Activated CD4-positive, alpha-beta T cell treated with anti-CD3 and anti-CD28 coated beads, Interleukin-2, amount 50 U/mL, for 48 hours (primary cell): ENCODE measurements around the gene GMEB2.
"Not testable (repeated sequence)": the region's sequence is repeated elsewhere in the genome, so short reads cannot be mapped to it uniquely, and the experiment has no call there.

Experiments
- DNase-seq, 2 experiments: peaks; one replicate each; pipeline ENCODE4 v3.0.0-alpha.2; 2020

GMEB2 gene

DNA sequence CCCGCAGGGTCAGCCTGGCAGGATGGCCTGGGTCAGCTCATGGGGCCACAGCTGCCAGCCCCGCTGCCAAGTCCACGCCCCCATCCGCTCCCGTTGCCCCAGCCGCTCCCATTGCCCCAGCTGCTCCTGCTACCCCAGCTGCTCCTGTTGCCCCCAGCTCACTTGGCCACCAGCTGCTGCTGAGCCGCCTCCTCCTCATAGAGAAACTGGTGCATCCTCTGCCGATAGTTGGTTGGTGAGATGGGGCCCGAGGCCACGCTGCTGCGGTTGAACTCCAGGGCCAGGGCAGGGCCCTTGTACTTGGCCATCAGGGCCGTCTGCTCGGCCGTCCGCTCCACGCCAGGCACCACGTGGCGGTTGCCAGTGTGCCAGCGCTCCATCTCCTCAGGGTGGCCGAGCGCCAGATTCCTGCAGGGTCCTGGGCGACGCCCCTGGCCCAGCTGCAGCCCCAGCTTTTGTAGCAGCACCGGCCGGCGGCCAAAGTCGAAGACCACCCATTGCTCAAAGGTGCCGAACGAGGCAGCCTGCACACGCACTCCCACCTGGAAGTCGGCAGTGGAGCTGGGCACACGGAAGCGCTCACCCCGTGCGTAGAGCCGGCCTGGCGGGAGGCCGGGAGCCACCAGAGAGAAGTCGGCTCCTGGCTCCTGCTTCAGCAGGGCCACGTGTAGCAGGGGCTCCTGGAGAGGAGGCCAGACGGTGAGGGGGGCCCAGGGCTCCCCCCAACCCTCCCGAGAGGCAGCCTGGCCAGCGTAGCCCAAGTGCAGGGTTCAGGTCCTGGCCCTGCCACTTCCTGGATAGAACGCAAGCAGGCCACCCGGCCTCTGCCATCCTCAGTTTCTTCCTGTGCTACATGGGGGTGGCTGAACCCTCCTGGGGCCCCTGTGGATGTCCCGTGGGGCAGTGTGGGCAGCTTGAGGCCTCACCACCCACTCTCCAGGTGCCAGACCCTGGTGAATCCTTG lies 57.6 kb downstream of the GMEB2 start:
- DNase-seq, result no peak

DNA sequence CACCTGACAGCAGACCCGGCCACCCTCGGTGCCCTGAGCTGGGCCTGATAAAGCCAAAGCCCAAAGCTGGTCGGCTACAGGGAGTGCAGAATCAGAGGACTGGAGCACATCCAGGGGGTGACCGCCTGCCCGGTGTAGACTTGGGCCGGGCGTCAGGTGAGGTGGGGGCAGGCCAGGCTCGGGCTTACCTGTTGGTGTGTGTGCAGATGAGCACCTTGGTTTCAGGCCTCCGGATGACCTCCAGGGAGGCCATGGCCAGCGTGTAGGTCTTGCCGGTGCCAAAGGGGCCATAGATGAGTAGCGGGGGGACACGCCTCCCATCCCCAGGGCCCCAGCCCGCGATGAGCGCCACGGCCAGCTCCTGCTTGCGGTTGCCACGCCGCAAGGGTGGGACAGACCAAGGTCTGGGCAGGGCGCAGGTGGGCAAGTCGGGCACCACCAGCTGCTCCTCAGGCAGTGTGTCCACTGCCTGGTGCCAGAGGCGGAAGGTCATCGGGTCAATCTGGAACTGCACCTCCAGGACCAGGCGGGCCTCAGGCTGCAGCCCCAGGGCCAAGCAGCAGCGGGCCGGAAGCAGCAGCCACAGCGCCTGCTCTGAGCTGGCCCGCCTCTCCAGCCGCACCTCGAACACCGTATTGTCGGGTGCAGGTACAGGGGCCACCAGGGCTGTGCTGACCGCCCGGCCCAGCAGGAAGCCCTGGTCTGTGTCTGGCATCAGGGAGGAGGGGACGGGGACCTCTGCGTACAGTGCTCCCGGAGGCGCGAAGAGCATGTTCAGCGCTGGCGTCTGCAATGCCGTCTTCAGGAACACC lies 58.5 kb downstream of the GMEB2 start:
- no peak for DNase-seq

DNA sequence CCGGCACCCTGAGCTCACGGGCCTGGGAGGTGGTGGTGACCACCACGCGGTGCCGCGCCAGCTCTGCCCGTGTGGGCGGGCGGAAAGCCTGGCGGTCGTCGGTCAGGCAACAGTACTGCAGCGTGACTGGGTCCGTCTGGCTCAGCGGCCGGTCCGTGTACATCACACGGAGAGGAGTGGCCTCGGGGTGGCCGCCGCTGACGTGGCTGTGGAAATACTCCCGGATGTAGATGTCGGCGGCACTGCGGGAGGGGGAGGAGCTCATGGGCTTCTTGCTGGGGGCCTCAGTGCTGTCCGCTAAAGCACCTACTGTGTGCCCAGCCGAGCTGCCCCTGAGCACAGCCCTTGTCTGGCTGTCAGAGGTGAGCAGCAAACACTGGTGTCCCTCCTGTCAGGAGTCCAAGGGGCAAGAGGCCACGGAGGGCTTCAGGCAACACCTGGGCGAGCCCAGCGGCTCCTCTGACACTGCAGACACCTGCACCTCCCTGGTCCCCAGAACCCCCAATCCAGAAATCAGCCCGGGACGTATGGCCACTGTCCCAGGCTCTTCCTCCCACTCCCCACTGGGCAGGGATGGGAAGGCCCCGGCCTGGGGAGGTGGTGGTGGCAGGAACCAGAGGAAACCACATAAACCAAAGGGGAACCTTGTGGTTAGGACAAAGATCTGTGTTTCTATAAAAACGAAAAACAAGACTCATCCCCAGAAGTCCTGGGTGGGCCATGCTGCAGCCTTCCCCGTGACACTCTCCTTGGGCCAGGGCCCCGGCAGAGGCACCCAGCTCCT lies 59.3 kb downstream of the GMEB2 start:
- peak; percentile 61 to 68 for DNase-seq

DNA sequence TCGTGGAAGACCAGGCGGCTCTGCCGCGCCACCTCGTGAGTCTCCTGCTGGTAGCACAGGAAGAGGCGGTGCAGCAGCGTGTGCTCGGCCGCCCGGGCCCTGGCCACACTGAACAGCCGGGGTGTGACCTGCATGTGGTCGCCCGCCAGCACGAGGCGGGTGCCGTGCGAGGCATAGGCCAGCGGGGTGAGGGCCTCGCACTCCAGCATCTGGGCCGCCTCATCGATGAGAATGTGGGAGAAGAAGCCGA lies 59.8 kb downstream of the GMEB2 start:
- no peak for DNase-seq

DNA sequence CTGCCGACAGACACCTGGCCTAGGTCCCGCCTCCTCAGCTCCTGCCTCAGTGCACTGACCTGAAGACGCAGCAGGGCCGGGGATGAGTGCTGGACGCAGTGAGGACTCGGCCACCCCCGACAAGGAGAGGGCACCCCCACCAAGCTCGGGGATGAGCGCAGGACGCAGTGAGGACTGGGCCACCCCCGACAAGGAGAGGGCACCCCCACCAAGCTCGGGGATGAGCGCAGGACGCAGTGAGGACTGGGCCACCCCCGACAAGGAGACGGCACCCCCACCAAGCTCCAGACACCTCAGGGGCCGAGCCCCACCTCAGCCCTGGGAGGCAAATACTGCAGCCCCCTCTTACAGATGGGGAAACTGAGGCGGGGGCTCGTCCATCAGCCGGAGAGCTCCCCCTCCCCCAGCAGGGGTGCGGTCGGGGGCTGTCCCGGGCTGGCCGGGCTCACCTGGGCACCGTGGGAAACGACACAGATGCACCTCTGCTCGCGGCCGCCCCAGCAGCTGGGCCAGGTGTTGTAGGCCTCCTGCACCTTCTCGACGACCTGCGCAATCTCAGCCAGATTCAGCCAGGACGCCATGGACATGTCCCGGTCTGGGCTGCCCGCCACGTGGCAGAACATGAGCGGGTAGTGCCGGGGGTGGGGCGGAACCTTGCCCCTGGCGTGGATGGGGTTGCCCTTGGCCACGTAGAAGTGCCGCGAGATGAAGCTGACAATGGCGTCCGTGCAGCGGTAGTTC lies 60.3 kb downstream of the GMEB2 start:
- DNase-seq, result no peak

DNA sequence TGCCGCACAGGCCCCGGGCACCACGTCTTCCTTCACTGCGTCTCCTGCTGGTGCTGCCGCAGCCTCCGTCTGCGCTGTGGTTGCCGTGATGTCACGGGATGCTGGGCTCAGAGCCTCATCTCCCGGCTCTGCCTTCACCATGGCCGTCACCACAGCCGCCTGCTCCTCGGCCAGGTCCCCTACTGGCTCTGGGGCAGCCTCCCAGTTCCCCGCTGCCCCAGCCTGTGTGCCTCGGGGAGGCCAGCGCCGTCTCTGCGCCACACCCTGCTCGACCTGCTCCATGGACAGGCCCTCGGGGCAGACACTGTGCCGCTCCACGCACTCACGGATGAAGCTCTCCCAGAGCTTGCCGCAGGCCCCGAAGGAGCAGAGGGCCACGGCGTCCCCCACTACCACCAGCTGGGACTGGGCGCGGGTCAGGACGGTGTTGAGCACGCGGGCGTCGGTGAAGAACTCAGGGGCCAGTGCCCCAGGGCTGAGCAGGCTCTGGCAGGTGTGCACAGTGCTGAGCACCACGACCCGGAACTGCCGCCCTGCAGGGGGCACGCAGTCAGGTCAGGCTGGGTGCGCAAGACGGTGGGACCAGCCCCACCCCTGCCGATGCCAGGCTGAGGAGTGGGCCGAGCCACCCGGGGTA lies 61.1 kb downstream of the GMEB2 start:
- DNase-seq, result no peak

DNA sequence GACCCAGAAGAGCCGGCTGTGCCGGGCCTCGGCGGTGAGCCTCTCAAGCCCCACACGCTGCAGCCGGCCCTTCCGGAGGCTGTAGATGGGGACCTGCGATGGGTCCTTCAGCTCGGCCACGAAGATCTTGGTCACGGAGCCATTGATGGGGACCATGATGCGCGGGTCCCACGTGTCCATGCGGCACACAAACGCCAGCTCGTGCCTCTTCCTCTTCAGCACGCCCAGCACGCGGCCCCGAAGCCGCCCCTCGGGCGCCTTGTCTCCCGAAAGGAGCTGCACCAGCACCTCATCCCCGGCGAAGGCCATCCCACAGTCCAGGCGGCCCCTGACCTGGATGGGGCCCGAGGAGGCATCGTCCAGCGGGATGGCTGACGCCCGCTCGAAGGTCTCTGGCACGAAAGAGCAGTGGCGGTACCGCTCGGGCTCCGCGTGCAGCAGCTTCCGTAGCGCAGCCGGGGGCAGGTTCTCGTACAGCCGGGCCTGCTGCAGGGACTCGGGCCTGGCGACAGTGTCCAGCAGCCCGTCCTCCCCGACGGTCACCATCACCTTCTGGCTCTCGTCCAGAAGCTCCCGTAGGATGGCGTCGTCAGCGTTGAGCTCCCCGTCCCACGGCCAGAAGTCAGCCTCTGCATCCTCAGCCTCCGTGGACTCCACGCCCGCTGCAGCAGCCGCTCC lies 61.7 kb downstream of the GMEB2 start:
- no peak for DNase-seq

DNA sequence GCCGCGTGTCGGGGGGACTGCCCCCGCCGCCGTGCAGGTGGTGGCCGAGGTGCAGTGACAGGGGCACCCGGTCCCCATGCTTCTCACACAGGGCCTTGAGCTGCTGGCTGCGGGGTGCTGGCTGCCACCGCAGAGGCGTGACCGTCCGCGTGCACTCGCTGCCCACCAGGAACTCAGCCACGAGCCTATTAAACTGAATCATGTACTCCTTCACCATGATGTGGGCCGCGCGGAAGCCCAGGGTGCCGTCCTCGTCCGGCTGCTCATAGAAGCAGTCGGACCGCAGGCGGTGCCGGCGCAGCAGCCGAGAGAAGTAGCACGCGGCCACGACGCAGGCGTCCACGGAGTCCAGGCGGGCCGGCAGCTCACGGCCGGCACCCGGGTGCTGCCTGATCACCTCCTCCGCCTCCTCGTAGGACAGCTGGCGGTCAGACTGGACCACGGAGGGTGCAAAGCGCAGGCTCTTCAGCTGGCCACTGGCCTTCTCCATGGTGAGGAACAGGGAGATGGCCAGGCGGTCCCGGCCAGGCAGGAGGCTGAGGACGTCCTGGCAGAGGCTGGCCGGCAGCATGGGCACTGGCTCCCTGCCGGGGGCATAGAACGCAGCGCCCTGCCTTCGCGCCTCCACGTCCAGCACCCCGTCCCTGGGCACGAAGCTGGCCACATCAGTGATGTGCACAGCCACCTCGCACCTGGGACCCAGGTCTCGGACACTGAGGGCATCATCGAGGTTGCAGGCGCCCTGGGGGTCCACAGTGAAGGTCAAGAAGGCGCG lies 62.7 kb downstream of the GMEB2 start:
- no peak for DNase-seq

DNA sequence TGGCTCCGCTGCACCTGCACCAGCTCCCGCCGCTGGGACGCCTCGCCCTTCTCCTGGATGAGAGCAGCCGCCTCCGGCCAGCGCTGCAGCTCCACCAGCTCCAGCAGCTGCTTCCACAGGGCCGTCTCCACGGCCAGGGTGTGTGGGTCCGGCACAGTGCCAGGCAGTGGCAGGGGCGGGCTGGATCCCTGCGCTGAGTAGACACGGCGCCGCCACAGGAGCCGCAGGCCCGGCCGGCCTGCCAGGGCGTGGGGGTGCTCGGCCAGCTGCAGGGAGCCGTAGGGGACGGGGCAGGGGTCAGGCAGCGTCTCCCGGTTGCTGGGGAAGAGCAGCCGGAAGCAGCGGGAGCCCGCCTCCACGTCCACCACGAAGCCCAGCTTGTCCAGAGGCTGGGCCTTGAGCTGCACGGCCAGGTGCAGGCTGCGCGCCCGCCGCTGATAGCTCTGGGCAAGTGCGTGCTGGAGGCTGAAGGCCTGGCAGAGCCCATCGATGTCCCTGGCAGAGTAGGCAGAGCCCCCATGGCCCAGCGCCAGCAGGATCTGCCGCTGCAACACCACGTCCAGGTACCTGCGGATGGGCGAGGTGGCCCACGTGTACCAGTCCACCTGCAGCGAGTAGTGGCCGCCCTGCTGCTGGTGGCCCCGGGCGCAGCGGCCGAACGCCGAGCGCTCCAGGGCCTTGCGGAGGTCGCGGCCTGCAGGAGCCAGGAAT lies 63.5 kb downstream of the GMEB2 start:
- no peak for DNase-seq

DNA sequence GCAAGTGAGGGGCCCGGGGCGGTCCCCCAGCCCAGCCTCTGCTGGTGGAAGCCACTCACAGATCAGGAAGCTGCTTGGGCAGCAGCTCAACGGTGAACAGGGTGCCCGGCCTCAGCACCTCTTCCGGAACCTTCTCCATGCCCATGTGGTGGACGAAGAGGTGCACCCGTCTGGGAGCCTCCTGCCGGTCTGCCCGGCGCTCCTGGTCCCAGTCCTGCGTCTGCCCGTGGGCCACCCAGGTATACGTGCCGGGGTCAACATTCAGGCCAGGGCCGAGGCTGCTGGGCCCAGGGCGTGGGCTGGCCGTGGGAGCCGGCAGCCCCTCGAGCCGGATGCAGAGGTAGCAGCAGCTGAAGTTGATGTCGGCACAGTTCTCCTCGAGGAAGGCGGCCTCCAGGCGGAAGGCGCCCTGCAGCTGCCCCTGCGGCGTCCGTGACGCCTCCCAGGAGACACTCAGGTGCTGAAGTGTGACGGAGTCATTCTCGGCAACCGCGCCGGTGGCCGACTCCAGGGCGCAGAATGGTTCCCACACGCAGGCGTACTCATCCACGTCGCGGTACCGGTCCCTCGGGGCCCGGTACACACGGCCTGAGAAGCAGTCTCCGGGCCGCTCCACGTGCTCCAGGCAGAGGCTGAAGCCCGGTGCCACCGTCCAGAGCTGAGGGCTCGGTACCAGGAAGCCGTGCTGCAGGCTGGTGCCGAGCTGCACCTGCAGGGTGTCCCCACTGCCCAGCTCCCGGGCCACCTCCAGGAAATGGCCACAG lies 64.3 kb downstream of the GMEB2 start:
- no peak for DNase-seq

DNA sequence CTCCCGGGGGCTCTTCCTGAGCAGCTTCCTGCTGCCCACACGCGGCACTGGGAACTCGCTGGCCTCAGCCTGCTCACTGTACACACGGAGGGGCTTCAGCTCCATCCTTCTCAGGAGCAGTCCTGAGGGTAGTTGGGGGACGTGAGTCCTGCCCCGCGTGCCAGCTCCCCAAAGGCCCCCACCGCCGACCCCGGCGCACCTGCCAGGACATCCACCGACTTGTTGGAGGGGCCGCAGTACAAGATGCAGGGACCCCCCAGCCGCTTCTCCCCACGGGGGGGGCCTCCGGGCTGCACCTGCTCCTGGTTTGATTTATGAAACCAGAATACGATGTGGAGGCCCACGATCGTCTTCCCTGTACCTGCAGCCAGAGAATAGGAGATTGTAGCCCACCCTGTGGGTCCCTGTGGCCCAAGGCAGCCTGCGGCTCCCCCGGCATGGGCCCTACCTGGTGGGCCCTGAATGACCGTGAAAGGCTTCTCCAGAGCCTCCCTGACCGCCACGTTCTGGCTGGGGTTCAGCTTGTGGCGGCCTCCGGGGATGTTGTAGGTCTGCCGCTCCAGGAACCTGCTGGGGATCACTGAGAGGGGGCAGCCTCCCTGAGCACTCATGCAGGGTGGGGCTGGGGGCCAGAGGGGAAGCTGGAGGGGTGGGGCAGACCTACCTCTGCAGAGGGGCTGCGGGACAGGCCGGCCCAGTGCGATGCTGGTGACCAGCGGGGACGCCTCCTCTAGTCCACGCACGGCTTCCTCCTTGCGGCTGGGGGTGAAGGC lies 65.1 kb downstream of the GMEB2 start:
- no peak for DNase-seq

DNA sequence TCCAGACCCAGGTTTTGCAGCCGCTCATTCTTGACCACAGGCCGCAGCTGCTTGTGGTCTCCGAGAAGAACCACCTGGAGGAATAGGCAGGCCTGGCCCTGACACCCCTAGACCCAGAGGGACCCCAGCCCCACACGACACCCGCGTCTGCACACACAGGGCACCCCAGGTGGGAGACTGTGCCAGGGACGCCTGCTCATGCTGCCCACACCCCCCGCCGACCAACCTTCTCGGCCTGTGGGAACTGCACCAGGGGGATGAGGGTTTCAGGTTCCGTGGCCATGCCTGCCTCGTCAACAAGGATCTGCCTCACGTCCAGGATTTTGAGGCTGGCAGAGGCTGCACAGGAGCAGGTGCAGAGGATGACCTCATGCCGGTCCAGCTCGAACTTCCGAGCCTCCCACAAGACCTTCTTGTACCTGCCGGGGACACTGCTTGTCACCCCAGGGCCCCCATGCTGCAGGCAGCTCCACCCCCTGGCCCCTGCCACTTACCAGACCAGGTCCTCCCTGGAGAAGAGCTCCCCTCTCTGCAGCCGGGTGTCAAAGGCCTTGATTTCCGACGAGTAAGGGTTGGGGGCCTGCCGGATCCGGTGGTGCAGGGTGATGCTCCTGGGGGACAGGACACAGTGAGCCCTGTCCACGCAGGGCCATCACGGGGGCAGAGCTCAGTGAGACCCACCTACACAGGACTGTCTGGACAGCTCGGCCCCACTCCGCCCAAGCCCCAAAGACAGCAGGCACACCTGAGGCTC lies 65.9 kb downstream of the GMEB2 start:
- DNase-seq, result no peak

DNA sequence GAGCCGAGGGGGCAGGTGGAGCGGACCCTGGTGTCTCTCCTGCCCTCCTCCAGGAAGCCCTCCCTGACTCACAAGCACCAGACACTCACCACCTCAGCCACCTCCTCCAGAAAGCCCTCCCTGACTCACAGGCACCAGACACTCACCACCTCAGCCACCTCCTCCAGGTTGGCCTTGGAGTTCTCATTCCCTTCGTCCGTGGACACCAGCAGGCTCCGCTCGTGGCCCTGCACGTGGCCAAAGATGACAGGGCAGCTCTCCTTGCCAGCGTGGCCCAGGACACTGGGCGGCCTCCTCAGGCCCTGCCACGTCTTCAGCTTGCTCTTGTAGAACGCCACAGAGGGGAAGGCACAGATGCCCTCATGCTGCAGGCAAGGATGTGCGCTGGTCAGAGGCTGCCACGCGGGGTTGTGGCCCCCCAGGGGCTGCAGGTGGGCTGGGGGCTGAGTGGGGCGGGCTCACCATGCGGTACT lies 66.5 kb downstream of the GMEB2 start:
- no peak for DNase-seq

DNA sequence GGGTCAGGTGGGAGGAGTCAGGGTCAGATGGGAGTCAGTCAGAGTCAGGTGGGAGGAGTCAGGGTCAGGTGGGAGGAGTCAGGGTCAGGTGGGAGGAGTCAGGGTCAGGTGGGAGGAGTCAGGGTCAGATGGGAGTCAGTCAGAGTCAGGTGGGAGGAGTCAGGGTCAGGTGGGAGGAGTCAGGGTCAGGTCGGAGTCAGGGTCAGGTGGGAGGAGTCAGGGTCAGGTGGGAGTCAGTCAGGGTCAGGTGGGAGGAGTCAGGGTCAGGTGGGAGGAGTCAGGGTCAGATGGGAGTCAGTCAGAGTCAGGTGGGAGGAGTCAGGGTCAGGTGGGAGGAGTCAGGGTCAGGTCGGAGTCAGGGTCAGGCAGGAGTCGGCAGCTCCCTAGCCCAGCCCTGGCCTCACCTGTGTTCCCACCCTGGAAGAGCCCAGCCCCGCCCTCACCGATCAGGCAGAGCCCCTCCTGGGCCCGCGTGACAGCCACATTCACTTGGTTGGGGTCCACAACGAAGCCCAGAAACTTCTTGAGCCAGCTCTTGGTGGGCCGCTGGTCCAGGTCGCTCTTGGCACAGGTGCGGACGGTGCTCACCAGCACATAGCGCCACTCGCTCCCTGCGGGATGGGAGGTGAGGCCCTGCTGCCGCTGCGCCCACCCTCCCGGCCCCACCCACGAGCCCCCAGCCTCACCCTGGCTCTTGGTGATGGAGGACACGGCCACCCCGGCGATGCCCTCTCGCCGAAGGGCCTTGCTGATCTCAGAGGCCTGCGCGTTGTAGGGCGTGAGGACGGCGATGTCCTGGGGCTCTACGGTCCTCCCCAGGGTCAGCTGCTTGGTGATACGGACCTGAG lies 67.2 kb downstream of the GMEB2 start:
- DNase-seq, result not testable (repeated sequence)

DNA sequence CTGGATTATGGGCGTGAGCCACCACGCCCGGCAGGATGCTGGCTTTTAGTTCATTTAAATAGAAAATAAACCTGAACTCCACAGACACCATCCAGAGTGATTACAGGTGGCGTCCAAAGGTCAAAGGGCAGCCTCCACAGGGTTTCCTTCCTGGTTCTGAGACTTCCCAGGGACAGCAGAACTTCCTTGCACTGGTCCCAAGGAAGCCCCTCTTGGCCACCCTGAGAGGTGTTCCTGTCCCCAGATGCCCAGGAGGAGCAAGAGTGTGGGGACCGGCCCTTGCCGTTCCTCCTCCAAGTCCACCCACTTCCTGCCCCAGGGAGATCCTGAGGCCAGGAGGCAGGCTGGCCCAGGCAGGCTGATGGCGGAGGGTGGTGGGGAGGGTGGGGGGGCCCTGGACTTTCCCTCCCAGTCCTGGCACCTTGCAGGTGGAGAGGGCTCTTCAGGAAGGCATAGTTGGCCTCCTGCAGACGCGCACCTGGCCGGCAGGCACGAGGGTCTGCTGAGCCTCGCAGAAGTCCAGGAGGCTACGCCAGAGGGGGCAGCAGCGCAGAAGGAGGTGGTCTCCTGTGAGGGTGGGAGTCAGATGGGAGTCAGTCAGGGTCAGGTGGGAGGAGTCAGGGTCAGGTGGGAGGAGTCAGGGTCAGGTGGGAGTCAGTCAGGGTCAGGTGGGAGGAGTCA lies 68.0 kb downstream of the GMEB2 start:
- no peak for DNase-seq

DNA sequence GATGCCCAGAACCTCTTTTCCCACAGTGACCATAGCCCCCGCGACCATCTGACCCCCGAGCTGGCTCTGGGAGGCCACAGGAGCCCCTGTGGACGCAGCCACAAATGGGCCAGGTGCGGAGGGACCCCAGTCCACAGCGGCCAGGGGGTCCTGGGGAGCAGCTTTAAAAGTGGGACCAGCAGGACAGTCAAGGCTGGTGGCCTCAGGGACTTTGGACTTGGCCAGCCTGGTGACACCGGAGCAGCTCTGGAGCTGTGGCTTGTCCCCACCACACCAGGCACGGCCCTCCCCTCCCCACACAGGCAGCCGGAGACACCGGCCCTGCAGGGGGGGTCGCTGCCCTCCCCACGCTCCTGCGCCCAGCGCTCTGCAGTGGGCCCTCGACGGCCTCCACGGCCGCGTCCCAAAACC lies 69.4 kb downstream of the GMEB2 start:
- DNase-seq, result no peak
